Middle frontal gyrus (tissue), 1 donor: Measurements from ENCODE around the gene SLC7A14.

Source experiments
- DNase-seq: peaks from one replicate; pipeline ENCODE4 v3.0.0-alpha.2; 2015; ENCODE audit warnings: low spot score; ENCODE audit errors: extremely low spot score

Gene SLC7A14

DNA sequence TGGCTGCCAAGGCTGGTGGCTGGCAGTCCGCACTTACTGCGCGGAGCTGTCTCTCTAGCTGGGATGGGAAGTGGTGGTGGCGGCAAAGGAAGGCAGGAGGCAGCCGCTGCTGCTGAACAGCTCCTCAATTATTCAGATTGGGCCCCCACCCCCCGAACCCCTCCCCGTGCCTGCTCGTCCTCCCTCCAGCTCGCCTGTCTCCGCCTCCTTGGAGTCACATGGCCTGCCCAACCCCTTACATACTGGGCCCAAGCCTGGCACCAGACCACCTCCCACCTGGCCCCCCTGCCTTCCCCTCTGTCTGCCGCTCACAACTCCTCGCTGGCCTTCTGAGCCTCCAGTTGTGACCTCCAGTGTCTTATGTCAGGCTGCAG lies at the start of gene SLC7A14:
SLC7A14 (minus strand) TSS at position 139 of the 374 bp plus-strand sequence. CDS start 59,139 bp downstream, outside the sequence.
- no peak for DNase-seq

DNA sequence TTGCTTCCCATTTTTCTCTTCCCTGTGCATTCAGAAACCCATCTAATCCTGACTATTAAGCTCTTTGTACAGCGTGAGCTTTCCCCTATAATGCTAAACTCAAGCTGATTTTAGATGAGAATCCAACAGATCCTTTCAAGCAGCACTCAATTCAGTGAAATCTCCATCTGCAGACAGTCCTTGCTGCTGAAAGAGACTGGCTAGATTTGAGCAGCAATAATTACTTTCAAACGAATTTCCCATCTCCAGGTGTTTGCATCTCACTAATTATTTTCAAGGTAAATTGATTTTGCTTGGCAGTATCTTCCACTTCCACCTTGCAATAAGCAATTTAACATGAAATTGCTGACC lies 49.5 kb upstream of the SLC7A14 start:
- no peak for DNase-seq

- no peak for DNase-seq
Observed at GRCh38 chr3:170634663-170635384, 48.9 kb upstream of the SLC7A14 start.

DNA sequence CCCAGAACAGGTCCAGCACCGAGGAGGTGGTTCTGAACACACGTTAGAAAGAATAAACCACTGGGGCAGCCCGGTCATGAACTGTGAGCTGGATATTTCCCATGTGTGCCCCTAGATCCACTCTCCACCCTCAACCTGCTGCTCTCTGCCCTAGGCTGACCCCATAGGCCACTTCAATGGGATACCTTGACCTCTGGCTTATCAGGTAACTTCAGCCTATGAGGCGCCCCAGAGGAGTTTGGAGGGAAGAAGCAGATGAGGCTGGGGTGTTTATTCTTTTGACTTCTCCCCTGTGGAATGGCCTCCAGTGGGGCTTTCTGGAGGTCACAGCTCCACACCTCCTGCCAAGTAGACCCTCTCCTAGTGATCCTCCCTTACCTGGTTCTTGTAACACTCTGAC lies 47.7 kb upstream of the SLC7A14 start:
- DNase-seq = no peak

GRCh38 chr3:170632780-170633179 lies 46.9 kb upstream of the SLC7A14 start:
- no peak for DNase-seq

- DNase-seq = no peak
Observed at GRCh38 chr3:170631755-170632488, 46.0 kb upstream of the SLC7A14 start.

DNA sequence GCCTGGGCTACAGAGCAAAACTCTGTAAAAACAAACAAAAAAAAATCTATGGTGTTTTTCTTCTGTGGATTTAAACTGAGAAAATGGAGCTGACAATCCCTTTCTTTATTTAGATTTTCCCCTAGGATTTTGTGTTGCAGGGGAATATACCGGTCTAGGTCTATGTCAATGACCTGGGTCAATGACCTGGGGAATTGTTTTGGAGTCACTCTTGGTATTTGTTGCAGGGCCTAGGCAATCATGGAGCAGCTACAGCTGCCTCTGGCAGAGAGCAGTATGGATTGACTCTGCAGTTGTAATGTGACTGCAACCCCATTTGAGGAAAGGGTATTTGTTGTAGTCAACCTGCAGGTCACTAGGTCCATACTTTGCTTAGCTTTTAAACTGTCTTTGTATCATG lies 37.6 kb upstream of the SLC7A14 start:
- no peak for DNase-seq

GRCh38 chr3:170622369-170623159 lies 36.7 kb upstream of the SLC7A14 start:
- DNase-seq = no peak

DNA sequence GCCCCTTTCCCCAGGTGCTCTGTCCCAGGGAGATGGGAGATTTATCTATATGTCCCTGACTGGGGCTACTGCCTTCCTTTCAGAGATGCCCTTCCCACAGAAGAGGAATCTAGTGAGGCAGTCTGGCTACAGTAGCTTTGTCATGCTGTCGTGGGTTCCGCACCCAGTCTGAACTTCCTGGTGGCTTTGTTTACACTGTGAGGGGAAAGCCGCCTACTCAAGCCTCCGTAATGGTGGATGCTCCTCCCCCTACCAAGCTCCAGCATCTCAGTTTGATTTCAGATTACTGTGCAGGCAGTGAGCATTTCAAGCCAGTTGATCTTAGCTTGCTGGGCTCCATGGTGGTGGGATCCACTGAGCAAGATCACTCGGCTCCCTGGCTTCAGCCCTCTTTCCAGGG lies 35.4 kb upstream of the SLC7A14 start:
- no peak for DNase-seq

- peak; percentile 41 for DNase-seq
Observed at GRCh38 chr3:170614214-170614966, 28.5 kb upstream of the SLC7A14 start.

GRCh38 chr3:170611751-170612150 lies 25.9 kb upstream of the SLC7A14 start:
- no peak for DNase-seq

DNA sequence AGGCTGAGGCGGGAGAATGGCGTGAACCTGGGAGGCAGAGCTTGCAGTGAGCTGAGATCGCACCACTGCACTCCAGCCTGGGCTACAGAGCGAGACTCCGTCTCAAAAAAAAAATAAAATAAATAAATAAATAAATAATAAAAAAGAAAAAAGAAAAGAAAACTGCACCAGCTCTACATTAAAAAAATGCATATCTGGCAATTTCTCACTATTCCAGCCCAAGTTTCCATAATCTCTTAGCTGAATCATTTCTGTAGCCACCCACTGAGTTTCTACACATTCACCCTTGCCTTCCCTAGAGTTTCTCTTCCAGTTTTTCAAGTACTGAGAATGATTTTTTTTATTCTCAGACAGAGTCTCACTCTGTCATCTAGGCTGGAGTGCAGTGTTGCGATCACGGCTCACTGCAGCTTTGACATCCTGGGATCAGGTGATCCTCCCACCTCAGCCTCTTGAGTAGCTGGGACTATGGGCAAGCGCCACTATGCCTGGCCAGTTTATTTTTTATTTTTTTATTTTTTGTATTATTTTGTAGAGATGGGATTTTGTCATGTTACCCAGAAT lies 24.5 kb upstream of the SLC7A14 start:
- DNase-seq = no peak

DNA sequence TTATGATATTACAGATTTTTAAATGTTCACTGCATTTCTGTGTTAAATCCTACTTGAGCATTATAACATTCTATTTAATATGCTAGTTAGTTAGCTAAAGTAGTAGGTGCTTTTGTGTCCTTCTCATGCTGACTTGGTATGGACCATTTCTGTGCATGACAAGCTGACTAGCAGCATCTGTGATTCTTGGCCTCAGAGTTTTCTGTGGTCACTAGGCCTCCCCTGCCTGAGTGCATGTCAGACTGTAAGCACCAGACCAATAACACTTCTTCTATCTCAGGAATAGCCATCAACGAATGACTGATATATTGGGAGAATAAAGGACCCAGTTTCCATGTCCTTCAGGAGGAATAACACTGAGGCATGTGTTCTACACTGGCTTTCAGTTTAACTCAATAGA lies 22.6 kb upstream of the SLC7A14 start:
- no peak for DNase-seq

DNA sequence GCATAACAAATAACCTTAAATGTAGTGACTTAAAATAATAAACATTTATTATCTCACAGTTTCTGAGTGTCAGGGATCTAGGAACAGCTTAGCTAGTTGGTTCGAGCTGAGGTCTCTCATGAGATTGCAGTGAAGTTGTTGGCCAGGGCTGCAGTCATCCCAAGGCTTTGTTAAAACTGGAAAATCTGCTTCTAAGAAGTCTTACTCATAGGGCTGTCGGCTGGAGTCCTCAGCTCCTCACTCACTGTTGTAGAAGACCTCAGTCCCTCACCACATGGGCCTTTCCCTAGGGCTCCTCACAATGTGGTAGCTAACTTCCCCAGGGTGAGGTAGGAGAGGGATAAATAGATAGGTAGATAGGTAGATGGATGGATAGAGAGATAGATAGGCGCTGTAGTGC lies 20.8 kb upstream of the SLC7A14 start:
- DNase-seq = no peak

DNA sequence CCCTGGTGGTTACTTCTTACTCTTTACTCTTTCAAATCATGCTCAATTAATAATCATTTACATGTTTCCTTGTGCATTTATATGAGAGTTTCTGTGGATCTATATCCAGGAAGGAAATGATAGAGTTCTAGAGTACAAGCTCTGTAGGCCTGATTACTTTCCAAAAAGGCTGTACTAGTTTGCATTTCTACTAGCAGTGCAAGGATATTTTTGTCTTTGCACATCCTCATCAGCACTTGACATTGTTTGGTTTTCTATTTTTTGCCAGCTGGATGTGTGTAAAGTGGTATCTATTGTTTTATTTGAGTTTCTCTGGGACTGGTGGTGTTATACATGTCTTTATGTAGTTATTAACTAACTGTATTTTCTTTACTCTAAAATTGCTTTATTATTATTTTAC lies 19.6 kb upstream of the SLC7A14 start:
- no peak for DNase-seq

DNA sequence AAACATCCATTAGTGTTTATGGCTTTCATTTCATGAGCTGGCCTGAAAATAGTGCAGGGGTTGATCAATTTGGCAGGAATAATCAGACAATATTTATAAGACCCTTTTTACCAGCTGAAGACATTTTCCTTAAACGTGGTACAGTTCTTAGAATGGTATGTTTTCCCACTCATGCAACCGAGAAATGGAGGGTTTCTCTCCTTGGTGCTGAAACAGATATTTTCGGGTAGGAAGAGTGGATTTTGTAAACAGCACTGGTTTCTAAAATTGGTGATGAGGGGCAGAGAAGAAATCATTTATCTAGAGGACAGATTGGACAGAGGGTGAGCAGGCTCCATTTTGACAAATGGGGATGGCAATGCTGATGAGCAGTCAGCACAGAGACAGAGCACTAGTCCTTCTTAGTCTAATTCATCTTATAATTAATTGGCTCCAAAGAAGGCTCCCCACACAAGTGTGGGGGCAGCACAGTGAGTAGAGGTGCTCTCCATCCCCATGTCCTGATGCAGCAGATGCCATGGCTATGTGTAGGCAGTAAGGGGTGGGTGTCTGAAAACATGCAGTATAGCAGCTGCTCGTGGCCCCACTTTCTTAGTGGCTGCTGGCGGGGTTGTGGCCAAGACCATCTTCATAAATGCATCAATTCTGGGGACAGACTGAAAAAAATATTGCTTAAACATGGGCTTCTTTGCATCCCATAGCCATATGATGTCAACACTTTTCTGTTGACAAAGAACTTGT lies 18.1 kb upstream of the SLC7A14 start:
- DNase-seq = no peak

GRCh38 chr3:170602556-170602955 lies 16.7 kb upstream of the SLC7A14 start:
- DNase-seq = no peak

- no peak for DNase-seq
Observed at GRCh38 chr3:170600005-170600624, 14.2 kb upstream of the SLC7A14 start.

- no peak for DNase-seq
Observed at GRCh38 chr3:170599091-170599490, 13.2 kb upstream of the SLC7A14 start.

DNA sequence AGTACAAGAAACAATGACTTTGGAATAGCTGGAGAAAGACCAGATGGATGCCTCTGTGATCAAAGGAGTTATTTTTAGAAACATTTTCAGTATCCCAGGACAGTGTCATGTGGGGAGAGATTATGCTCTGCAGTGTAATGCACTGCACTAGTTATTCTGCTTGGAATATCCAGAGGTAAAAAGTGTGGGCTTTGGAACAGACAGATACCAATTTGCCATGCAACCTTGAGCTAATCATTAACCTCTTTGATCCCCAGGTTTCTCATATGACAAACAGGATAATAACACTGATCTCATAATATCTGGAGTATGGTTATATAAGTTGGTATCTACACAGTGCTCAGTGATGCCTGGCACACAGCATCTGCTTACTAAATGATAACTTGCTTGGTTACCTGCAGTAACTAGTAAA lies 12.2 kb upstream of the SLC7A14 start:
- no peak for DNase-seq
